PC-9 (cell line): Measurements from ENCODE around the gene SH3TC1. TPM values are rescaled to one million over a fixed set of nuclear protein-coding genes. Genes with fewer than 3 reads are reported as not detected.

Source experiments
- BruUV-seq: library from RNA; stranded (reverse); fragments of 400-500 nt; replicated peaks from 2 replicates; lab custom pipeline; 2021; lab: Mats Ljungman, UMichigan
- CTCF ChIA-PET: fragments of 300-600 bp; sonication (Branson Sonifier 250); formaldehyde crosslinking; loops from one replicate; lab custom pipeline; 2022; ENCODE audit warnings: antibody characterized with exemption; lab: Charles Lee
- POLR2A ChIA-PET: fragments of 300-600 bp; sonication (Branson Sonifier 250); formaldehyde crosslinking; loops from one replicate; lab custom pipeline; 2022; ENCODE audit warnings: antibody characterized with exemption; ENCODE audit not compliant: unreplicated experiment; lab: Charles Lee
- DNase-seq, 2 experiments: peaks; one replicate each; pipeline versions ENCODE4 v3.0.0 to v3.0.0-alpha.2; 2015 to 2022; ENCODE audit warnings: mixed read lengths in 1 of 2
- H2AFZ ChIP-seq: fragments of 200-600 bp; sonication (generic); 2 replicates; pipeline ENCODE4 v1.8.1; 2017; ENCODE audit warnings: antibody characterized with exemption
- H3F3A ChIP-seq: fragments of 200-600 bp; sonication (generic); 2 replicates; pipeline ENCODE4 v1.8.1; 2017; ENCODE audit warnings: antibody characterized with exemption, mild to moderate bottlenecking, low read depth; ENCODE audit not compliant: insufficient read depth
- H3K27ac ChIP-seq: fragments of 200-600 bp; sonication (generic); 2 replicates; pipeline ENCODE4 v1.6.1; 2016; ENCODE audit warnings: mixed run types
- H3K27me3 ChIP-seq: fragments of 200-600 bp; sonication (generic); 2 replicates; pipeline ENCODE4 v1.6.1; 2016; ENCODE audit warnings: low read depth, mixed run types; ENCODE audit not compliant: insufficient read depth
- H3K36me3 ChIP-seq: fragments of 200-600 bp; sonication (generic); 2 replicates; pipeline ENCODE4 v1.6.1; 2016; ENCODE audit warnings: low read depth, mixed run types
- H3K4me1 ChIP-seq: fragments of 200-600 bp; sonication (generic); replicated peaks from 2 replicates; pipeline ENCODE4 v1.6.1; 2016; ENCODE audit warnings: mixed run types; ENCODE audit not compliant: insufficient read depth
- H3K4me2 ChIP-seq: fragments of 200-600 bp; sonication (generic); 2 replicates; pipeline ENCODE4 v1.6.1; 2017; ENCODE audit warnings: mixed run types
- H3K4me3 ChIP-seq: fragments of 200-600 bp; sonication (generic); 2 replicates; pipeline ENCODE4 v1.6.1; 2016; ENCODE audit warnings: mixed run types
- H3K79me2 ChIP-seq: fragments of 200-600 bp; sonication (generic); 2 replicates; pipeline ENCODE4 v1.6.1; 2017; ENCODE audit warnings: low read depth, mixed run types
- H3K9me2 ChIP-seq: fragments of 200-600 bp; sonication (generic); 2 replicates; pipeline ENCODE4 v1.8.1; 2017; ENCODE audit warnings: mild to moderate bottlenecking; ENCODE audit not compliant: insufficient read depth
- H3K9me3 ChIP-seq: fragments of 200-600 bp; sonication (generic); 2 replicates; pipeline ENCODE4 v1.8.1; 2016; ENCODE audit warnings: low read depth; ENCODE audit not compliant: insufficient read depth
- H4K20me1 ChIP-seq: fragments of 200-600 bp; sonication (generic); 2 replicates; pipeline ENCODE4 v1.8.1; 2017; ENCODE audit not compliant: insufficient read depth
- EZH2 ChIP-seq: fragments of 200-600 bp; sonication (generic); IDR thresholded peaks from 2 replicates; pipeline ENCODE4 v1.8.0; 2017; ENCODE audit warnings: antibody characterized with exemption, low read depth
- intact Hi-C: fragments of 100-400 bp; cut with micrococcal nuclease; formaldehyde crosslinking; loops from one replicate; pipeline ENCODE4 v1.10.0; 2022; ENCODE audit not compliant: unreplicated experiment
- total RNA-seq: library from RNA; stranded (reverse); gene quantifications from 2 replicates; pipeline ENCODE4 v1.2.3, GENCODE V29; 2021
- TF ChIP-seq, protein P1 (sequence below): fragments of 200-600 bp; sonication (generic); conservative IDR thresholded peaks from 2 replicates; pipeline ENCODE4 v1.6.1; 2017; ENCODE audit warnings: mixed run types, antibody characterized with exemption, mild to moderate bottlenecking, moderate library complexity

The SH3TC1 gene
- total RNA-seq, 1 experiment from 2014 or later = 5.2 TPM

DNA sequence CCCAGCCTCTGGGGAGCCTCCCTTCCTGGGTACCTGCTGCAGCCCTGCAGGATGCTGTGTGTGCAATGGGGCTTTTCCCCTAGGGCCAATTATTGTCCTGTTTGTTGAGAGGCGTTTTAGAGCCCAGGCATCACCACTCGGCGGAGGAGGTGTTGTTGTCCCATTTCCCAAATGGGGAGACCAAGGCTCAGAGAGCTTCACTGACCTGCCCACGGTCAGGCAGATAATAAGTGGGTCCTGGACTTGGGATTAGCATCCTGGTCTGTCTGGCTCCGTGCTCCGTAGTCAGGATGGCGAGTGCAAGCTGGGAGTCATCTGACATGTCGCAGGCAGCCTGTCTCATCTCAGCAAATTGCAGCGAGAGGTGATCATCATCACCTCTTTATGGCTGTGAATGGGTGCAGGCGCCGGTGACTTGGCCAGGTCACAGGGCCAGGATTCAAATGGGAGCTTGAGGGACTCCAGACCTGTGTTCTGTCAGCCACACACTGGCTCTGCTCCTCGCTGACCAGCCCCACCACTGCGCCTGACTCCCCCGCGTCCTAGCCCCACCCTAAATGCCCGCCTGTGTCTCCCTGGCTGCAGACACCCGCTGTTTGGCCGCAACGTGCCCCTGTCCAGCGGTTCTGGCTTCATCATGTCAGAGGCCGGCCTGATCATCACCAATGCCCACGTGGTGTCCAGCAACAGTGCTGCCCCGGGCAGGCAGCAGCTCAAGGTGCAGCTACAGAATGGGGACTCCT is 87.1 kb downstream of the SH3TC1 start:
- CTCF ChIA-PET = no interaction called here
- Histone ChIP-seq H4K20me1 (no peaks in the 10 kb centered on the region), H3K4me3 (no peak overlapping the region), H3K4me1 (no peaks in the 10 kb centered on the region), H3K4me2 (no peak overlapping the region), H3K27ac (no peak overlapping the region), H3F3A (no peaks in the 10 kb centered on the region), H3K27me3 (no peaks in the 10 kb centered on the region), H3K9me3 (no peaks in the 10 kb centered on the region), H3K79me2 (no peaks in the 10 kb centered on the region), H3K9me2 (no peaks in the 10 kb centered on the region), H3K36me3 (no peaks in the 10 kb centered on the region), H2AFZ (no peak overlapping the region)
- BruUV-seq = no TSS peak
- TF ChIP-seq, protein P1, sequence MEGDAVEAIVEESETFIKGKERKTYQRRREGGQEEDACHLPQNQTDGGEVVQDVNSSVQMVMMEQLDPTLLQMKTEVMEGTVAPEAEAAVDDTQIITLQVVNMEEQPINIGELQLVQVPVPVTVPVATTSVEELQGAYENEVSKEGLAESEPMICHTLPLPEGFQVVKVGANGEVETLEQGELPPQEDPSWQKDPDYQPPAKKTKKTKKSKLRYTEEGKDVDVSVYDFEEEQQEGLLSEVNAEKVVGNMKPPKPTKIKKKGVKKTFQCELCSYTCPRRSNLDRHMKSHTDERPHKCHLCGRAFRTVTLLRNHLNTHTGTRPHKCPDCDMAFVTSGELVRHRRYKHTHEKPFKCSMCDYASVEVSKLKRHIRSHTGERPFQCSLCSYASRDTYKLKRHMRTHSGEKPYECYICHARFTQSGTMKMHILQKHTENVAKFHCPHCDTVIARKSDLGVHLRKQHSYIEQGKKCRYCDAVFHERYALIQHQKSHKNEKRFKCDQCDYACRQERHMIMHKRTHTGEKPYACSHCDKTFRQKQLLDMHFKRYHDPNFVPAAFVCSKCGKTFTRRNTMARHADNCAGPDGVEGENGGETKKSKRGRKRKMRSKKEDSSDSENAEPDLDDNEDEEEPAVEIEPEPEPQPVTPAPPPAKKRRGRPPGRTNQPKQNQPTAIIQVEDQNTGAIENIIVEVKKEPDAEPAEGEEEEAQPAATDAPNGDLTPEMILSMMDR = no peak
- TF ChIP-seq EZH2 = no peak
- no peak for DNase-seq
- POLR2A ChIA-PET = no interaction called here
- intact Hi-C loops = no loop called here

DNA sequence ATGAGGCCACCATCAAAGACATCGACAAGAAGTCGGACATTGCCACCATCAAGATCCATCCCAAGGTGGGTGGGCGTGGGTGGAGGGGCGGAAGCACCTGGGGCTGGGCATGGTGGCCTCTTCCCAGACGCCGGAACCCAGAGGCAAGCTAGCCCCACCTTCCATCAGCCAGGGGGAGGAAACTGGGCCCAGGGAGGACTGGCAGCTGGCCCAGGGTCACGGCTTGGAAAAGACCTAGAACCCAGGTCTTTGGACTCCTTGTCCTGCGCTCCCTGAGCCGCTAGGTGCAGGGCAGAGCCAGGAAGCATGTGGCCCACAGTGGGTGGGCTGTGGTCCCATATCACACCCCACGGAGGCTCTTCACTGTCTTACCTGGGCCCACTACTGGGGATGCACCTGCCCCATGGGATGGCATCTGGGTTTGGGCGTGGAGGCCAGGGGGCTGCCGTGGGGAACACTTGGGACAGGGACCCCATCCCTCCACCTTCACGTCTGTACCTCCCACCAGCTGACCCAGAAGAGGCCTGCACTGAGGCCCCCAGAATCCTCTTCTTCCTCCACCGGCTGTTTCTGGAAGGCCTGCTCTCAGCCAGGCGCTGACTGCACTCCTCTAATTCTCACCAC is 87.7 kb downstream of the SH3TC1 start:
- Histone ChIP-seq H3F3A (no peaks in the 10 kb centered on the region), H3K4me1 (no peaks in the 10 kb centered on the region), H3K4me2 (no peak overlapping the region), H3K9me2 (no peaks in the 10 kb centered on the region), H4K20me1 (no peaks in the 10 kb centered on the region), H3K27me3 (no peaks in the 10 kb centered on the region), H3K79me2 (no peaks in the 10 kb centered on the region), H3K36me3 (no peaks in the 10 kb centered on the region), H3K4me3 (no peak overlapping the region), H3K9me3 (no peaks in the 10 kb centered on the region), H3K27ac (no peak overlapping the region), H2AFZ (no peak overlapping the region)
- BruUV-seq = no TSS peak
- intact Hi-C loops = no loop called here
- POLR2A ChIA-PET = no interaction called here
- CTCF ChIA-PET = no interaction called here
- no peak for TF ChIP-seq EZH2
- TF ChIP-seq, protein P1 = no peak
- no peak for DNase-seq

DNA sequence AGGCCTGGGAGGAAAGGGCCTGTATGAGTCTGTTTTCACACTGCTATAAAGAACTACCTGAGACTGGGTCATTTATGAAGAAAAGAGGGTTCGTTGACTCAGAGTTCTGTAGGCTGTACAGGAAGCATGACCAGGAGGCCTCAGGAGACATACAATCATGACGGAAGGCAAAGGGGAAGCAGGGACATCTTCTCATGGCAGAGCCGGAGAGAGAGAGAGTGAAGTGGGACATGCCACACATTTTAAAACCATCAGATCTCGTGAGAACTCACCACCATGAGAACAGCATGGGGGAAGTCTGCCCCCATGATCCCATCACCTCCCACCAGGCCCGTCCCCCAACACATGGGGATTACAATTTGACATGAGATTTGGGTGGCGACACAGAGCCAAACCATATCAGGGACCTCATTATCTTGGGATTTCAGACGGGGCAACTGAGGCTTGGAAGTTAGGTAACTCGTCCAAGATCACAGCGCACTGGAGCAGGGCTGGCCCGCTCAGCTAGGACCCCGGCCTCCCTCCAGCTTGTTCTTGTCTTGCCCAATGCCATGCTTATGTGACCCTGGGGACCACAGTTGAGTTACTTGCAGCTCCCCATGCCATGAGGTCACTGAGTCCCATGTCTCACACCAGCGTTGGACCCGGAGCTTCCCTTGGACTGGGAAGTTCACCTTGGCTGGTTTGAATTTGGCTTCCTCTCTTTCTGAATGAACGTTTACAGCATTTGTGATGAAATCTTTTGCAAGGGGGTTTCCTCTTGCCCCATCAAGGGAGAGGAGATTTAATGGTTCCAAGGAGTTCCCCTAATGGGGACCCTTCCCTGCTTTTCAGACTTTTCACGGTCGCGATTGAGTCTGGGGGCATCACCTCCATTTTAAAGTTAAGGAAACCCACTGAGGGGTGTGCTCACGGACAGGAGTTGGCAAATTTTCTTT is 88.5 kb downstream of the SH3TC1 start:
- TF ChIP-seq, protein P1 = no peak
- TF ChIP-seq EZH2 = no peak
- no peak overlapping the region for H3K4me3 ChIP-seq
- no peaks in the 10 kb centered on the region for H3F3A ChIP-seq
- BruUV-seq = no TSS peak
- POLR2A ChIA-PET = no interaction called here
- H3K9me3 ChIP-seq = no peaks in the 10 kb centered on the region
- no peaks in the 10 kb centered on the region for H4K20me1 ChIP-seq
- DNase-seq = no peak
- no peak overlapping the region for H3K27ac ChIP-seq
- CTCF ChIA-PET = no interaction called here
- no peaks in the 10 kb centered on the region for H3K4me1 ChIP-seq
- intact Hi-C loops = no loop called here
- no peaks in the 10 kb centered on the region for H3K27me3 ChIP-seq
- no peak overlapping the region for H2AFZ ChIP-seq
- no peaks in the 10 kb centered on the region for H3K36me3 ChIP-seq
- H3K4me2 ChIP-seq = no peak overlapping the region
- no peaks in the 10 kb centered on the region for H3K79me2 ChIP-seq
- no peaks in the 10 kb centered on the region for H3K9me2 ChIP-seq
